ENCODE results near the gene RALGAPB. TPM values are rescaled to one million over a fixed set of nuclear protein-coding genes. Genes with fewer than 3 reads are reported as not detected.

Gene RALGAPB
- polyA plus RNA-seq, 1 of the 3 experiments (the other 2 are of a cell fraction): 10.8 TPM

- H3K9ac ChIP-seq: no peak overlapping the region
- H3K9me2 ChIP-seq: no peaks in the 10 kb centered on the region
- H3K4me2 ChIP-seq: 0 out of 2 replicates have a peak overlapping the region, but pooled peaks have one; percentile 10
- peak; percentile 8 for DNase-seq
- TF ChIP-seq CTCF (IDR thresholded peaks at IDR 0.05) (no peak), USF1 (IDR thresholded peaks at IDR 0.05; ENCODE audit: borderline replicate concordance, low read depth) (no peak), POLR2AphosphoS5 (IDR thresholded peaks at IDR 0.05; ENCODE audit: low read depth, low read length) (no peak), SIN3A (IDR thresholded peaks at IDR 0.05; ENCODE audit: borderline replicate concordance, low read depth, low read length) (no peak), TAF1 (IDR thresholded peaks at IDR 0.05; ENCODE audit: borderline replicate concordance, low read depth, low read length) (no peak), RCOR1 (IDR thresholded peaks at IDR 0.05; ENCODE audit: low read length) (no peak), PBX3 (IDR thresholded peaks at IDR 0.05) (no peak), REST (IDR thresholded peaks at IDR 0.05; ENCODE audit: low read depth, low read length) (no peak), USF2 (IDR thresholded peaks at IDR 0.05; ENCODE audit: borderline replicate concordance, low read depth, low read length) (no peak), EP300 (IDR thresholded peaks at IDR 0.05; ENCODE audit: borderline replicate concordance in 1 of 2, low read depth in 1 of 2, low read length in 1 of 2) (no peak), GABPA (IDR thresholded peaks at IDR 0.05; ENCODE audit: low read depth) (no peak), IRF3 (IDR thresholded peaks at IDR 0.05; ENCODE audit: low read depth, low read length) (no peak)
- H3K36me3 ChIP-seq (replicated peaks in 1 of 2; ENCODE audit: control insufficient read depth in 1 of 2, insufficient read depth in 2 of 2, low read length in 1 of 2): peaks cover 47 to 57% of the 10 kb centered on the region in 2 experiments
- peaks cover 11% of the 10 kb centered on the region for H3F3A ChIP-seq (replicated peaks; ENCODE audit: insufficient read depth)
- H2AFZ ChIP-seq (ENCODE audit: low read depth): no peak overlapping the region
- peaks cover 19% of the 10 kb centered on the region for H3K79me2 ChIP-seq (ENCODE audit: insufficient read depth)
- H3K9me3 ChIP-seq: no peaks in the 10 kb centered on the region
- WGBS (ENCODE audit: low lambda C conversion rate): 68% methylated on average over 4 of the region's 4 CpGs
- H3K4me3 ChIP-seq (ENCODE audit: low read depth in 2 of 2, low read length in 1 of 2): no peak overlapping the region
- ChIA-PET CTCF (interaction anchor here (1.1 kb wide), 1 partner anchor 37 kb away, joined by 4 read pairs; no protein-coding TSS in a partner anchor), POLR2A (no interaction called here)
- no peaks in the 10 kb centered on the region for H3K27me3 ChIP-seq (ENCODE audit: insufficient read depth)
- peaks cover 7 to 9% of the 10 kb centered on the region in 2 experiments; a peak in 2 of 4 replicates for H3K4me1 ChIP-seq (ENCODE audit: control insufficient read depth in 1 of 2, insufficient read depth in 2 of 2, low read depth in 1 of 2, low read length in 1 of 2)
- peaks cover 11% of the 10 kb centered on the region; the same call in 1 of the 2 replicates for H4K20me1 ChIP-seq (ENCODE audit: insufficient read depth)
- peak overlapping the region in 1 of 2 experiments; percentile 43; a peak in 2 of 4 replicates for H3K27ac ChIP-seq (ENCODE audit: low read depth in 2 of 2, low read length in 1 of 2)
Measured at GRCh38 chr20:38514185-38514584, 41.5 kb downstream of the RALGAPB start.

Data from SK-N-SH (cell line).